Ovary (tissue), 3 donors: Measurements from ENCODE around the gene FGF9.

Source experiments
- CTCF ChIP-seq, 3 donors: fragments of 450-650 bp in 2 of 3; fragments of 200-600 bp in 1 of 3; IDR thresholded peaks; one replicate each; pipeline versions ENCODE4 v1.5.1 to v1.8.0; 2016 to 2022; ENCODE audit warnings: antibody characterized with exemption in 3 of 3, mild to moderate bottlenecking in 1 of 3
- EP300 ChIP-seq: sonication (generic); formaldehyde crosslinking; IDR thresholded peaks from one replicate; pipeline ENCODE4 v1.6.1; 2017; ENCODE audit warnings: antibody characterized with exemption
- POLR2A ChIP-seq: fragments of 450-650 bp; IDR thresholded peaks from one replicate; pipeline ENCODE4 v1.6.1; 2017; ENCODE audit warnings: antibody characterized with exemption, mild to moderate bottlenecking, moderate library complexity
- donor health status: DM: no; HTN: no; CAD: no.

DNA sequence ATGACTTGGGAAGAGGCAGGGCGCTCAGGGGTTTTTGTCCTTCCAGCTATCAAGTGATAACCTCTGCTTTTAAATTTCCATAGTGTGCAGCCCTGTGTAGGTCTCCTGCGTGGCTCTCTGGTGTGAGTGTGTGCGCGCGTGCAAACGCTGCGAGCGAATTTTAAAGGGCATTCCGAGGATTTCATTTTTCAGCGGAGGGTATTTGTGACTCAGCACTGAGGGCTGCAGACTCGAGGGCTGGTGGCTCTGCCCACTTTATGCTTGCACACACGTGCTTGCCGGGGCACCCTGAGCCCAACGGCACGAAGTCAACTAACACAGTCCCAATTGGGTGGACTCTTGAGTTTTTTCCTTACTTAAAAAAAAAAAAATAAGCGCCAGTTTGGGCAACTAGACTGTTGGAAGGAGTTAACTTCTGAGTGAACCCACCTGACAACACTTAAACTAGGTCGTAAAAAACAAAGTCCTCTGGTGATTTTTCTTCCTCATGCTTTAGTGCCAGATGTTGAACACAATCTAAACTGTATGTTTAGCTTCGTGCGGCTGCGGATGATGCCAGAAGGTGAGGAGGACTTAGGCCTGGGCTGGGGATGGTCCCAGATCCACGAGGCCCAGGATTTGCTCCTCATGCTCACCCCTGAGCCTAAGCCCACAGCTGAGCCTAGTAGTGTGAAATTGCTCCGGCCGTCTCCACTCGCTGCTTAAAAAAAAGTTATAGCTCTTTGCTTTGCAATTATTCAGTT is 2.1 kb downstream of the FGF9 start:
- TF ChIP-seq CTCF (IDR thresholded peaks at IDR 0.05) (no peak), POLR2A (no peak), EP300 (no peak)
